CD4-positive, alpha-beta T cell (primary cell): ENCODE results near the gene UBE2I. TPM values are rescaled to one million over a fixed set of nuclear protein-coding genes. Genes with fewer than 3 reads are reported as not detected.

ENCODE experiments used
- ATAC-seq: fragments of 200-7000 bp; cut with Tn5 transposase; one replicate; pipeline ENCODE4 v1.10.0; 2022; ENCODE audit warnings: mild to moderate bottlenecking; ENCODE audit not compliant: poor library complexity
- CTCF ChIA-PET: fragments of 350-600 bp; sonication (Branson Sonifier 250); formaldehyde crosslinking; loops from one replicate; lab custom pipeline; 2021; ENCODE audit warnings: antibody characterized with exemption, inconsistent platforms; lab: Charles Lee
- POLR2A ChIA-PET: fragments of 350-600 bp; sonication (Branson Sonifier 250); formaldehyde crosslinking; loops from one replicate; lab custom pipeline; 2021; ENCODE audit warnings: antibody characterized with exemption, inconsistent platforms; lab: Charles Lee
- DNase-seq, 14 experiments: peaks; one replicate each; pipeline ENCODE4 v3.0.0-alpha.2; 2013 to 2020; ENCODE audit warnings: mixed read lengths in 2 of 14
- H3K27ac ChIP-seq, 2 donors: one replicate each; pipeline versions ENCODE4 v1.5.1 to v1.7.0; 2013; ENCODE audit warnings: low read length in 2 of 2, low read depth in 1 of 2, mild to moderate bottlenecking in 1 of 2
- H3K27me3 ChIP-seq, 2 experiments: 1 replicate in 1 of 2; 2 replicates in 1 of 2; pipeline versions ENCODE4 v1.6.1 to v1.7.0; 2013; ENCODE audit warnings: low read length in 2 of 2, control low read depth in 1 of 2, mild to moderate bottlenecking in 1 of 2, moderate library complexity in 1 of 2; ENCODE audit not compliant: insufficient read depth in 2 of 2, control insufficient read depth in 1 of 2
- H3K36me3 ChIP-seq: one replicate; pipeline ENCODE4 v1.6.1; 2013; ENCODE audit warnings: low read length, control low read depth; ENCODE audit not compliant: insufficient read depth
- H3K4me1 ChIP-seq: one replicate; pipeline ENCODE4 v1.6.1; 2013; ENCODE audit warnings: low read length, control low read depth; ENCODE audit not compliant: insufficient read depth
- H3K4me3 ChIP-seq: one replicate; pipeline ENCODE4 v1.5.1; 2013; ENCODE audit warnings: mild to moderate bottlenecking, low read length, moderate library complexity
- H3K9me3 ChIP-seq, 2 experiments: 1 replicate in 1 of 2; 2 replicates in 1 of 2; pipeline versions ENCODE4 v1.6.1 to v1.7.0; 2013; ENCODE audit warnings: low read length in 2 of 2, mild to moderate bottlenecking in 2 of 2, control low read depth in 1 of 2, moderate library complexity in 1 of 2; ENCODE audit not compliant: control insufficient read depth in 1 of 2, insufficient read depth in 1 of 2
- H3K27ac Mint-ChIP-seq: one replicate; pipeline ENCODE4 v1.8.0; 2020; ENCODE audit warnings: mixed read lengths
- H3K27me3 Mint-ChIP-seq: one replicate; pipeline ENCODE4 v1.8.0; 2021; ENCODE audit warnings: mixed read lengths
- H3K36me3 Mint-ChIP-seq: one replicate; pipeline ENCODE4 v1.8.0; 2021; ENCODE audit warnings: low read depth, mixed read lengths
- H3K4me1 Mint-ChIP-seq: one replicate; pipeline ENCODE4 v1.8.0; 2021; ENCODE audit warnings: low read depth, mixed read lengths
- H3K4me3 Mint-ChIP-seq: one replicate; pipeline ENCODE4 v1.8.0; 2020; ENCODE audit warnings: mild to moderate bottlenecking, mixed read lengths
- H3K9me3 Mint-ChIP-seq: one replicate; pipeline ENCODE4 v1.8.0; 2020; ENCODE audit warnings: mixed read lengths
- intact Hi-C, 2 experiments: fragments of 100-400 bp; cut with DNase I in 1 of 2; cut with micrococcal nuclease in 1 of 2; formaldehyde crosslinking; loops; one replicate each; pipeline versions ENCODE4 v1.15.1 to v1.9.0; 2023 to 2025; cut with DNase I, micrococcal nuclease
- total RNA-seq, 174 experiments: library from RNA in 2 of 174; stranded (reverse) in 2 of 174; gene quantifications; one replicate each; pipeline ENCODE4 v1.2.3 and lab custom pipeline; 2021 to 2026
- TF ChIP-seq, protein P1 (sequence below): fragments of 200-600 bp; IDR thresholded peaks from one replicate; pipeline ENCODE4 v1.8.0; 2022; ENCODE audit warnings: antibody characterized with exemption, mild to moderate bottlenecking

The UBE2I gene
- total RNA-seq, 2 experiments from 2014 or later: 247 to 252 TPM

GRCh38 chr16:1282324-1282973 lies 27.0 kb upstream of the UBE2I start:
- intact Hi-C loops: no loop called here

GRCh38 chr16:1283296-1283695 lies 26.1 kb upstream of the UBE2I start:
- H3K27ac Mint-ChIP-seq: no peak overlapping the region
- Histone ChIP-seq H3K27ac (no peak overlapping the region), H3K27me3 (peaks cover 8 to 14% of the 10 kb centered on the region in 2 experiments), H3K4me1 (no peaks in the 10 kb centered on the region), H3K36me3 (no peaks in the 10 kb centered on the region), H3K4me3 (no peak overlapping the region), H3K9me3 (peaks cover 0 to 6% of the 10 kb centered on the region in 2 experiments)
- TF ChIP-seq, protein P1, sequence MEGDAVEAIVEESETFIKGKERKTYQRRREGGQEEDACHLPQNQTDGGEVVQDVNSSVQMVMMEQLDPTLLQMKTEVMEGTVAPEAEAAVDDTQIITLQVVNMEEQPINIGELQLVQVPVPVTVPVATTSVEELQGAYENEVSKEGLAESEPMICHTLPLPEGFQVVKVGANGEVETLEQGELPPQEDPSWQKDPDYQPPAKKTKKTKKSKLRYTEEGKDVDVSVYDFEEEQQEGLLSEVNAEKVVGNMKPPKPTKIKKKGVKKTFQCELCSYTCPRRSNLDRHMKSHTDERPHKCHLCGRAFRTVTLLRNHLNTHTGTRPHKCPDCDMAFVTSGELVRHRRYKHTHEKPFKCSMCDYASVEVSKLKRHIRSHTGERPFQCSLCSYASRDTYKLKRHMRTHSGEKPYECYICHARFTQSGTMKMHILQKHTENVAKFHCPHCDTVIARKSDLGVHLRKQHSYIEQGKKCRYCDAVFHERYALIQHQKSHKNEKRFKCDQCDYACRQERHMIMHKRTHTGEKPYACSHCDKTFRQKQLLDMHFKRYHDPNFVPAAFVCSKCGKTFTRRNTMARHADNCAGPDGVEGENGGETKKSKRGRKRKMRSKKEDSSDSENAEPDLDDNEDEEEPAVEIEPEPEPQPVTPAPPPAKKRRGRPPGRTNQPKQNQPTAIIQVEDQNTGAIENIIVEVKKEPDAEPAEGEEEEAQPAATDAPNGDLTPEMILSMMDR: no peak
- H3K27me3 Mint-ChIP-seq: peaks cover 8% of the 10 kb centered on the region
- intact Hi-C loops: no loop called here
- no peak overlapping the region for H3K4me3 Mint-ChIP-seq
- CTCF ChIA-PET: no interaction called here
- POLR2A ChIA-PET: no interaction called here
- H3K36me3 Mint-ChIP-seq: no peaks in the 10 kb centered on the region
- ATAC-seq (no peak), DNase-seq (no peak)
- H3K4me1 Mint-ChIP-seq: no peaks in the 10 kb centered on the region
- H3K9me3 Mint-ChIP-seq: no peaks in the 10 kb centered on the region

More at GRCh38 chr16:1282324-1282973, 27.0 kb upstream of the UBE2I start:
- no peaks in the 10 kb centered on the region for H3K36me3 Mint-ChIP-seq
- no peaks in the 10 kb centered on the region for H3K4me1 ChIP-seq
- H3K36me3 ChIP-seq: no peaks in the 10 kb centered on the region
- no peaks in the 10 kb centered on the region for H3K4me1 Mint-ChIP-seq
- no peak overlapping the region for H3K4me3 ChIP-seq
- H3K27me3 ChIP-seq: peaks cover 2 to 12% of the 10 kb centered on the region in 2 experiments
- TF ChIP-seq, protein P1: no peak
- H3K27ac ChIP-seq: no peak overlapping the region
- no peaks in the 10 kb centered on the region for H3K9me3 Mint-ChIP-seq
- no peaks in the 10 kb centered on the region for H3K9me3 ChIP-seq
- H3K27ac Mint-ChIP-seq: no peak overlapping the region
- ATAC-seq (no peak), DNase-seq (no peak)
- ChIA-PET CTCF (no interaction called here), POLR2A (no interaction called here)
- H3K4me3 Mint-ChIP-seq: no peak overlapping the region
- peaks cover 3% of the 10 kb centered on the region for H3K27me3 Mint-ChIP-seq

DNA sequence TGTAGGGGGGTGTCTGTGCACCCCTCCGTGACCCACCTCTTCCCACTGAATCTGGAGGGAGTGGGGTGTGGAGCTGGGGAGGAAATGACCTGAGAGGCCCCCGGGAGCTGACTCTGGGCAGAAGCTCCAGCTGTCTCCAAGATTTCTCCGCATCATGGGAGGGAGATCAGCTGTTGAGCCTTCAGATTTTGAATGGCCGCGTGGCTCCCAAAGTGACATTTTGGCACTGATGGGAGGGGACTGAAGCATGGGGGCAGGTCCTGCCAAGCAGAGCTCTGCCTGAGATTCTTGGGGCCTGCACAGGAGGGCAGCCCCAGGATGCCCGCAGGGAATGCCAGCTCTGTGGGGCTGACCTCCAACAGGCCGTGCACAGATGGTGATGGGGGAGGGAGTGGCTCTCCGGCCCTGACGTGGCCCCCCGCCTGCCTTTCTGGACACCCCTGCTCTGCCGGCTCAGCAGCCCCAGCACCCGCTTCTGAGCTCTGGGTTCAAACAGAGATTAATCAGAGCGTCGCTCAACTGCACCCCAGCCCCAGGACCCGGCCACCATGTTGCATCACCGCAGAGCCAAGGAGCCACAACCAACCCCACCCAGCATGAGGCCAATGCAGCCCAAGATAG lies 25.3 kb upstream of the UBE2I start:
- Histone ChIP-seq H3K27ac (no peak overlapping the region), H3K27me3 (peaks cover 15 to 22% of the 10 kb centered on the region in 2 experiments), H3K4me1 (peaks cover 4% of the 10 kb centered on the region), H3K36me3 (no peaks in the 10 kb centered on the region), H3K4me3 (no peak overlapping the region), H3K9me3 (peaks cover 0 to 12% of the 10 kb centered on the region in 2 experiments)
- Mint-ChIP-seq H3K36me3 (no peaks in the 10 kb centered on the region), H3K4me3 (no peak overlapping the region), H3K27ac (no peak overlapping the region), H3K27me3 (peaks cover 11% of the 10 kb centered on the region), H3K9me3 (no peaks in the 10 kb centered on the region), H3K4me1 (no peaks in the 10 kb centered on the region)
- intact Hi-C loops: no loop called here
- DNase-seq: no peak
- no peak for ATAC-seq
- ChIA-PET CTCF (no interaction called here), POLR2A (no interaction called here)
- TF ChIP-seq, protein P1: no peak
